Lower leg skin (tissue), 3 donors: ENCODE data around the gene ACLY.

Experiments used
- POLR2A ChIP-seq, 2 donors: fragments of 450-650 bp; IDR thresholded peaks; one replicate each; pipeline ENCODE4 v1.6.1; 2016 to 2017; ENCODE audit warnings: antibody characterized with exemption in 2 of 2, mild to moderate bottlenecking in 1 of 2, moderate library complexity in 1 of 2
- TF ChIP-seq, protein P1 (sequence below), 3 donors: fragments of 450-650 bp; IDR thresholded peaks; one replicate each; pipeline ENCODE4 v1.5.1; 2016; ENCODE audit warnings: antibody characterized with exemption in 3 of 3, mild to moderate bottlenecking in 3 of 3, moderate library complexity in 2 of 3

- TF ChIP-seq, protein P1, sequence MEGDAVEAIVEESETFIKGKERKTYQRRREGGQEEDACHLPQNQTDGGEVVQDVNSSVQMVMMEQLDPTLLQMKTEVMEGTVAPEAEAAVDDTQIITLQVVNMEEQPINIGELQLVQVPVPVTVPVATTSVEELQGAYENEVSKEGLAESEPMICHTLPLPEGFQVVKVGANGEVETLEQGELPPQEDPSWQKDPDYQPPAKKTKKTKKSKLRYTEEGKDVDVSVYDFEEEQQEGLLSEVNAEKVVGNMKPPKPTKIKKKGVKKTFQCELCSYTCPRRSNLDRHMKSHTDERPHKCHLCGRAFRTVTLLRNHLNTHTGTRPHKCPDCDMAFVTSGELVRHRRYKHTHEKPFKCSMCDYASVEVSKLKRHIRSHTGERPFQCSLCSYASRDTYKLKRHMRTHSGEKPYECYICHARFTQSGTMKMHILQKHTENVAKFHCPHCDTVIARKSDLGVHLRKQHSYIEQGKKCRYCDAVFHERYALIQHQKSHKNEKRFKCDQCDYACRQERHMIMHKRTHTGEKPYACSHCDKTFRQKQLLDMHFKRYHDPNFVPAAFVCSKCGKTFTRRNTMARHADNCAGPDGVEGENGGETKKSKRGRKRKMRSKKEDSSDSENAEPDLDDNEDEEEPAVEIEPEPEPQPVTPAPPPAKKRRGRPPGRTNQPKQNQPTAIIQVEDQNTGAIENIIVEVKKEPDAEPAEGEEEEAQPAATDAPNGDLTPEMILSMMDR (IDR thresholded peaks at IDR 0.05): no peak
- TF ChIP-seq POLR2A (IDR thresholded peaks at IDR 0.05): no peak
Observed at GRCh38 chr17:41909088-41909487, 9.7 kb downstream of the ACLY start.
